ENCODE data around the gene IQSEC1. TPM values are rescaled to one million over a fixed set of nuclear protein-coding genes. Genes with fewer than 3 reads are reported as not detected.

Gene IQSEC1
- total RNA-seq, 2 donors from 2014 or later: 31.2 to 53.5 TPM

GRCh38 chr3:13041113-13041776 lies 32.0 kb downstream of the IQSEC1 start:
- Mint-ChIP-seq H3K4me1 (ENCODE audit: low read depth) (peaks cover 21% of the 10 kb centered on the region), H3K36me3 (ENCODE audit: insufficient read depth in 2 of 2) (no peaks in the 10 kb centered on the region), H3K27me3 (ENCODE audit: low read depth) (no peaks in the 10 kb centered on the region), H3K9me3 (no peaks in the 10 kb centered on the region), H3K27ac (no peak overlapping the region), H3K4me3 (no peak overlapping the region)
- DNase-seq (no peak), ATAC-seq (replicated peaks in 1 of 2) (no peak)

GRCh38 chr3:13040361-13041074 lies 32.7 kb downstream of the IQSEC1 start:
- peaks cover 13% of the 10 kb centered on the region for H3K4me1 Mint-ChIP-seq (ENCODE audit: low read depth)
- ATAC-seq (replicated peaks in 1 of 2): peak; percentile 91 to 97
- DNase-seq: peak; percentile 48 to 53
- peak overlapping the region in 1 of 2 donors; percentile 34 for H3K4me3 Mint-ChIP-seq
- no peaks in the 10 kb centered on the region for H3K9me3 Mint-ChIP-seq
- no peak overlapping the region for H3K27ac Mint-ChIP-seq
- H3K36me3 Mint-ChIP-seq (ENCODE audit: insufficient read depth in 2 of 2): no peaks in the 10 kb centered on the region
- H3K27me3 Mint-ChIP-seq (ENCODE audit: low read depth): no peaks in the 10 kb centered on the region

DNA sequence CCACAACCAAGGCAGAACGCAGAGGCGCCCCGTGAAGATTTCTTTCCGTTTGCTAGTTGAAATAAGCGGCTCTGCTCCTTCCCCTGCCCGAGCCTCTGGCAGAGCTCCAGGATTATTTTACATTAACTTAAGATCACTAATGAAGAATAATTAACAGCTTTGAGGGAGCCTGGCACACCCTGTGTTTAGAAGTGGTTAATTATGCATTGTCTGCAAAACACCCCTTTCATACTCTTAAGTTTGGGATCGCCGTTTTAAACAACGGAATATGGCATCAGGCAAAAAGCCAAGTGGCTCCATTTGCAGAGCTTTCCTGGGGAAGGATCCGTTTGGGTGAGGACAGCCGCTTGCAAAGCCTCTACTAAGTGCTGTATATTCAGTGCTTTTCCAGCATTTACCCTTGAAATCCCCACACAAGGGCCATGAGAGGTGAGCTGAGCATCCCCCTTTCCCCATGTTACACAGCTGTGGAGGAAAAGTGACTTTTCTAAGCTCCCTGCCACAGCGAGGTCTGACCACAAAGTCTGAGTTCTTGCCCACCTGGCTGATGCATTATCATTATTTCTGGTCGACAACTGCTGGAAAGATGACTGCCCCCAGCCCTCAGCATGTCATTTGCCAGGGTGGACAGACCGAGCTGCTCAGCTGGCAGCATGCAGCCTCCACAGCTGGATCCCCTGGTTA lies 33.9 kb downstream of the IQSEC1 start:
- H3K27me3 Mint-ChIP-seq (ENCODE audit: low read depth): no peaks in the 10 kb centered on the region
- ATAC-seq (replicated peaks in 1 of 2) (no peak), DNase-seq (no peak)
- peaks cover 13% of the 10 kb centered on the region for H3K4me1 Mint-ChIP-seq (ENCODE audit: low read depth)
- H3K27ac Mint-ChIP-seq: no peak overlapping the region
- H3K36me3 Mint-ChIP-seq (ENCODE audit: insufficient read depth in 2 of 2): no peaks in the 10 kb centered on the region
- H3K9me3 Mint-ChIP-seq: no peaks in the 10 kb centered on the region
- no peak overlapping the region for H3K4me3 Mint-ChIP-seq

DNA sequence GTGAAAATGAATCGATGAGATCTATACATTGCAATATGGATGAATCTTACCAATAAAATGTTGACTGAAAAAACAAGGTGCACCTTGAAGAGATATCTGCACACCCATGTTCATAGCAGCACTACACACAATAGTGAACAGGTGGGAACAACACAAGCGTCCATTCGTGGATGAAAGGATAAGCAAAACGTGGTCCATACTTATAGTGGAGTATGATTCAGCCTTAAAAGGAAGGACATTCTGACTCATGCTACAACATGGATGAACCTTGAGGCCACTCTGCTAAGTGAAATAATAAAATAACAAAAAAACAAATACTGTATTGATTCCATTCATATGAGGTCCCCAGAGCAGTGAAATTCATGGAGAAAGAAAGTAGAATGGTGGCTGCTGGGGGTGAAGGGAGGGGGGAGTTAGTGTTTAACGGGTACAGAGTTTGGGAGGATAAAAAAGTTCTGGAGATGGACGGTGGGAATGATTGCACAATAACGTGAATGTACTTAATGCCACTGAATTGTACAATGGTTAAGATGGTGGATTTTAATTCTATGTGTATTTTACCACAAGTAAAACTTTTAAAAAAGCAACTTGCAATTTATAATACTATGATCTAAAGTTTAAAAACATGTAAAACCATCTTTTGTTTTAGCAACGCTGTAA lies 35.6 kb downstream of the IQSEC1 start:
- H3K9me3 Mint-ChIP-seq: no peaks in the 10 kb centered on the region
- DNase-seq: no peak
- ATAC-seq (replicated peaks in 1 of 2): no peak
- no peak overlapping the region for H3K4me3 Mint-ChIP-seq
- H3K27ac Mint-ChIP-seq: no peak overlapping the region
- no peaks in the 10 kb centered on the region for H3K36me3 Mint-ChIP-seq (ENCODE audit: insufficient read depth in 2 of 2)
- peaks cover 13% of the 10 kb centered on the region for H3K4me1 Mint-ChIP-seq (ENCODE audit: low read depth)
- no peaks in the 10 kb centered on the region for H3K27me3 Mint-ChIP-seq (ENCODE audit: low read depth)

DNA sequence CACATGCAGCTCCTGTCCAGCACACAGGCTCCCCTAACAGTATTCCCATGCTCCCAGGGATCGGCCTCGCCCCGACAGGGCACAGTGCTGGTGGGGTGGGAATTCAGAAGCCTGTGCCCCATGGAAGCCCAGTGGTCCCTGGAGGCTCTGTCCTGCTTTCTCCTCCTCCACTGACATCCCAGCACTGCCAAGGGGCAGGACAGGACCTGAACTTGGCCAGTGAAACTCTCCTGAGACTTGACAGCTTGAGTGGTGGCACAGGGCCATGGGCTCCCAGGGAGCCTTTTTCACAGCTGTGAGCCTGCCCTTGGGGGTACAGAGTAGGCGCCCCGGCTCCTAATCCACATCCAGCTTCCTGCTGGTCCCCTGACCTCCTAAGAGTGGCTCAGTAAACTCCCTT lies 38.4 kb downstream of the IQSEC1 start:
- Mint-ChIP-seq H3K9me3 (no peaks in the 10 kb centered on the region), H3K4me3 (no peak overlapping the region), H3K4me1 (ENCODE audit: low read depth) (peaks cover 7% of the 10 kb centered on the region), H3K36me3 (ENCODE audit: insufficient read depth in 2 of 2) (no peaks in the 10 kb centered on the region), H3K27ac (no peak overlapping the region), H3K27me3 (ENCODE audit: low read depth) (no peaks in the 10 kb centered on the region)
- no peak for DNase-seq
- no peak for ATAC-seq (replicated peaks in 1 of 2)

- no peaks in the 10 kb centered on the region for H3K9me3 Mint-ChIP-seq
- H3K4me3 Mint-ChIP-seq: no peak overlapping the region
- ATAC-seq (replicated peaks in 1 of 2) (no peak), DNase-seq (no peak)
- H3K27me3 Mint-ChIP-seq (ENCODE audit: low read depth): no peaks in the 10 kb centered on the region
- peaks cover 5% of the 10 kb centered on the region for H3K4me1 Mint-ChIP-seq (ENCODE audit: low read depth)
- no peaks in the 10 kb centered on the region for H3K36me3 Mint-ChIP-seq (ENCODE audit: insufficient read depth in 2 of 2)
- H3K27ac Mint-ChIP-seq: no peak overlapping the region
These were observed 39.0 kb downstream of the IQSEC1 start for GRCh38 chr3:13034109-13034800.

GRCh38 chr3:13032206-13032605 lies 41.0 kb downstream of the IQSEC1 start:
- Mint-ChIP-seq H3K27ac (no peak overlapping the region), H3K4me3 (no peak overlapping the region), H3K36me3 (ENCODE audit: insufficient read depth in 2 of 2) (no peaks in the 10 kb centered on the region), H3K27me3 (ENCODE audit: low read depth) (no peaks in the 10 kb centered on the region), H3K9me3 (no peaks in the 10 kb centered on the region), H3K4me1 (ENCODE audit: low read depth) (peaks cover 5% of the 10 kb centered on the region)
- DNase-seq (no peak), ATAC-seq (replicated peaks in 1 of 2) (no peak)

DNA sequence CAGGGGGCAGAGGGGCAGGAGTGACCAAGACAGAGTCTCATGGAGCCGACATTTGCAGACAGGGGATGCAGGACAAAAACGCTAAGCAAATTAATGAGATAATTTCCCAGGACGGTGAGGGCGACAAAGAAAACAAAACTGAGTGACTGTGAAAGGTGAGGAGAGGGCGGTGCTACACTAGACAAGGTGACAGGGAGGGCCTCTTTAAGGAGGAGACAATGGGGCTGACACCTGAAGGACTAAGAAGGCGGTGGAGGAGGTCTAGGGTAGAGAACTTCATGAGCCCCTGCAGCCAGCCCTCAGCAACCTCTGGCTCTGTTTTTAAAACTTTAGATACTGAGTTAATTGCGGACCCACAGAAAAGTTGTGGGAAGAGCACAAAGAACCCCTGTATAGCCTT lies 41.6 kb downstream of the IQSEC1 start:
- DNase-seq (no peak), ATAC-seq (replicated peaks in 1 of 2) (no peak)
- Mint-ChIP-seq H3K4me1 (ENCODE audit: low read depth) (peaks cover 5% of the 10 kb centered on the region), H3K36me3 (ENCODE audit: insufficient read depth in 2 of 2) (no peaks in the 10 kb centered on the region), H3K4me3 (no peak overlapping the region), H3K27me3 (ENCODE audit: low read depth) (no peaks in the 10 kb centered on the region), H3K27ac (no peak overlapping the region), H3K9me3 (no peaks in the 10 kb centered on the region)

DNA sequence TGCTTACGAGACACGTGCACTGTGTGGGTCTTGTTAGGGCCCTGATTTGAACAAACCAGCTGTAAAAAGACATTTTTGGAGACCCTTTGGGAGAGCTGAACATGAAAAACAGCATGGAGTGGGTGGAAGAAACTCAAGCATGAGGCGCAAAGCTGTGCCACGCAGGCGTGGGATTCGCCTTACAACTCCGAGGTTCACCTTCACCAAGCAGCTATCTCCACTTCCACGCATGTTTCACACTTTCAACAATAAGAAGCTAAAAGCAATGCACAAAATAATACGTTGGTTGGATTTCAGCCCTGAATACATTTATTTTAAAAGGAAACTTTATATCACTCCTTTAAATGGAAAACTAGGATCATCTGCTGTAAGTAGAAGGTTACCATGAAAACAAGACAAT lies 42.5 kb downstream of the IQSEC1 start:
- no peak for DNase-seq
- Mint-ChIP-seq H3K9me3 (no peaks in the 10 kb centered on the region), H3K27ac (no peak overlapping the region), H3K27me3 (ENCODE audit: low read depth) (no peaks in the 10 kb centered on the region), H3K36me3 (ENCODE audit: insufficient read depth in 2 of 2) (no peaks in the 10 kb centered on the region), H3K4me3 (no peak overlapping the region), H3K4me1 (ENCODE audit: low read depth) (peaks cover 5% of the 10 kb centered on the region)
- ATAC-seq (replicated peaks in 1 of 2): no peak

DNA sequence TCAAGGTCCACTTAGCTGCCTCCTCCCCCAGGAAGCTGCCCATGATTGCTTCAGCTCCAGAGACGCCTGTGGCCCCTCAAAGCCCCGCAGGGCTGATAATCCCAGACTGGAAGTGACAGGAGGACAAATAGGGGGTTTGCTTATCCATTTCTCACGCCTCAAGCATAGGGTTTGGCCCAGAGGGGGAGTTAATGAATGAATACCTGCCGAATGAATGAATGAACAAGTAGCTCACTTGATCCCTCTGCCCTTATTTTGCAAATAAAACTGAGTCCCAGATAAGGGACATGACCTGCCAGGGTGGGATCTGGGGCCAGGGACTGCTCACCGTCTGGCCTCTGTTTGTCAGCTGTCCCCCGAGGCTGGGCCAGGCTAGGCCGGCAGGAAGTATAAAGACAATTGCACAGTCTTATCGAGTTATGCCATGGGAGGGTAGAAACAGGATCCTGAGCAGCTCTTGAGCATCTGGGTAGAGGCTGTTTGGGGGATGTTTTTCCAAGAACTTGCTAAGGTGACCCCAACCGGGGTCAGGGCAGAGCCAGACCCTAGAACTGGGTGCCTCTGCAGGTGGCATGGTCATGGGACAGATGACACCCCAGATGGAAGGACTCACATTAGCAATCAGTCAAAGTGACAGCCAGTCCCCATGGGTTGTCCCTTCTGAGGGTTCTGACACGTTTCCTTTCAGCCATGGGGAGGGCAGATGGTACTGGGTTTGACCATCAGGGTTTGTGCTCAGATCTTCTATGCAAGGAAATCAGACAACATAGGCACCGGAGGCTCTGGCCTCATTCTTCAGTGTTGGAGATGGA lies 45.0 kb downstream of the IQSEC1 start:
- ATAC-seq (replicated peaks in 1 of 2): no peak
- H3K36me3 Mint-ChIP-seq (ENCODE audit: insufficient read depth in 2 of 2): no peaks in the 10 kb centered on the region

GRCh38 chr3:13027154-13027553 lies 46.1 kb downstream of the IQSEC1 start:
- H3K27me3 Mint-ChIP-seq (ENCODE audit: low read depth): no peaks in the 10 kb centered on the region
- peaks cover 5% of the 10 kb centered on the region for H3K4me1 Mint-ChIP-seq (ENCODE audit: low read depth)
- no peaks in the 10 kb centered on the region for H3K36me3 Mint-ChIP-seq (ENCODE audit: insufficient read depth in 2 of 2)
- no peak overlapping the region for H3K4me3 Mint-ChIP-seq
- H3K9me3 Mint-ChIP-seq: peaks cover 0 to 2% of the 10 kb centered on the region in 2 donors
- no peak for DNase-seq
- ATAC-seq (replicated peaks in 1 of 2): no peak
- H3K27ac Mint-ChIP-seq: no peak overlapping the region

More for the DNA sequence above, 45.0 kb downstream of the IQSEC1 start:
- no peak for DNase-seq
- Mint-ChIP-seq H3K27ac (no peak overlapping the region), H3K9me3 (peaks cover 0 to 2% of the 10 kb centered on the region in 2 donors), H3K4me1 (ENCODE audit: low read depth) (peaks cover 5% of the 10 kb centered on the region), H3K4me3 (no peak overlapping the region), H3K27me3 (ENCODE audit: low read depth) (no peaks in the 10 kb centered on the region)

GRCh38 chr3:13026534-13026933 lies 46.7 kb downstream of the IQSEC1 start:
- no peaks in the 10 kb centered on the region for H3K36me3 Mint-ChIP-seq (ENCODE audit: insufficient read depth in 2 of 2)
- no peak overlapping the region for H3K27ac Mint-ChIP-seq

More at GRCh38 chr3:13026534-13026933, 46.7 kb downstream of the IQSEC1 start:
- H3K4me1 Mint-ChIP-seq (ENCODE audit: low read depth): peaks cover 5% of the 10 kb centered on the region
- no peak overlapping the region for H3K4me3 Mint-ChIP-seq
- ATAC-seq (replicated peaks in 1 of 2): no peak
- DNase-seq: no peak
- no peaks in the 10 kb centered on the region for H3K27me3 Mint-ChIP-seq (ENCODE audit: low read depth)
- H3K9me3 Mint-ChIP-seq: peaks cover 0 to 2% of the 10 kb centered on the region in 2 donors

All from activated T-cell treated with anti-CD3 and anti-CD28 coated beads, Interleukin-2, amount 50 U/mL, for 72 hours (primary cell).